HG03025 (cell line): ENCODE results near the gene CCNL2.
"Not testable (repeated sequence)": the region's sequence is repeated elsewhere in the genome, so short reads cannot be mapped to it uniquely, and the experiment has no call there.

Experiments
- ATAC-seq: cut with Tn5 transposase; IDR thresholded peaks from one replicate; pipeline ENCODE4 v1.9.1; 2021; ENCODE audit warnings: mild to moderate bottlenecking, moderate library complexity; ENCODE audit not compliant: unreplicated experiment, low FRiP score

The CCNL2 gene

DNA sequence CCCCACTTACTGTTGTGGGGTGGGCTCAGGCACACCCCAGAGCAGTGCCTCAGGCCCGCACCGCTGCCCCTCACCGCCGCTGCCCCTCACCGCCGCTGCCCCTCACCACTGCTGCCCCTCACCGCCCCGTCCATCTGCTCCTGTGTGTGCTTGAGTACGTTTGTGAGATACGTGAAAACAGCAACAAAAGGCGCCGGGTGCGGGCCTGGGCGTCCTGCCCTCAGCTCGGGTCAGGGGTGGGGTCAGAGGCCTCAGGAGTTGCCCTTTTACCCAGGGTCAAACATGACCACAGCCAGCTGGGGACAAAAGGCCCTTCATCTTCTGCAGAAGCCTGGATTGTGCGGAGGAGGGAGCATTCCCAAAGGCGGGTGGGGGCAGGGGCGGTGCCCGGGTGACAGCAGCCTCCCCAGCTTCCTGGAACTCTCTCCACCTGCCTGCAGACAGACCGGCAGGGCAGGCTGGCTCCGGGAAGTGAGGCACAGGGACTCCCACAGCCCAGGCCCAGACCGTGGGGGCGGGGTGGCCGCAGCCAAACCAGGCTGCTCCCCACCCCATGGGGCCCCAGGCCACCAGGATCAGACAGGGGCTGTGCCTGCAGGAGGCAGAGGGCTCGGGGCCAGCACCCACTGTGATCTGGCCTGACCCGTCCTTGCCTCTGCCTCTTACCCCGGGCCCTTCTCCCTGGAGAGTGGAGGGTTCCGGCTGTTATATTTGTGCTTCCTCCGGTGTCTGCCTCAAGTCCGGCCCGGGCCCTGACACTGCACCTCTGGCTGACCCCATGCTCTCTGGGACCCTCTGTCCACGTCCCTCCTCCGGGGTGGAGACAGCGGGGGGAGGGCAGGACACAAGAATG is 34.0 kb upstream of the CCNL2 start:
- no peak for ATAC-seq

DNA sequence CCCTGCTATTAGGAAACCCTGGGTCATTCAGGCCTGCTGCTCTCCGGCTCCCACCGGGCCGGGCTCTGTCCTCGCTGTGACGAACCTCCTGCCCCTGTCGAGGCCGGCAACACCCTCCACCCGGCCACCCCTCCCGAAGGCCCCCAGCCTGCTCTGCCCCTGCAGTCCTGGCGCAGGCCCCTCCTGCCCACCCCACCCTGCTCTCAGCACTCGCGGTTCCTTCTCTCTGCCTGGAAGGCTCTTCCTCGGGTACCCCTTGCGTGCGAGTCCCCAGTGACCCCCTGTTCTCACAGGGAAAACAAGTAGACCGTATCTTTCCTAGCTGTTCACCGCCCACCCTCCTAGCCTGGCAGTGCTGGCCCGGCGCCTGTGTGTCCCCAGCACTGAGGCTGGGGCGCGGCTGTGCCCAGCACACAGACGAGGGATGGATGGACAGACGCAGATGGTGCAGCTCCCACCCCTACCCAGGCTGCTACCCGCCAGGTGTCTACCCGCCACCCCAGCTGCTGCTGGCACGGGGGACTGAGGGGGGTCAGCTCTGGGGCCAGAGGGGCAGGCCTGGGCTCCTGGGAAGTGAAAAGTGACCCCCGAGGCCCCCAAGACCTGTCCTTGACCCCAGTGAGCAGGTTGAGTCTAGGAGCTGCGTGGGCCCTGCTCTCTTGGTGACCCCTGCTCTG is 33.3 kb upstream of the CCNL2 start:
- no peak for ATAC-seq

DNA sequence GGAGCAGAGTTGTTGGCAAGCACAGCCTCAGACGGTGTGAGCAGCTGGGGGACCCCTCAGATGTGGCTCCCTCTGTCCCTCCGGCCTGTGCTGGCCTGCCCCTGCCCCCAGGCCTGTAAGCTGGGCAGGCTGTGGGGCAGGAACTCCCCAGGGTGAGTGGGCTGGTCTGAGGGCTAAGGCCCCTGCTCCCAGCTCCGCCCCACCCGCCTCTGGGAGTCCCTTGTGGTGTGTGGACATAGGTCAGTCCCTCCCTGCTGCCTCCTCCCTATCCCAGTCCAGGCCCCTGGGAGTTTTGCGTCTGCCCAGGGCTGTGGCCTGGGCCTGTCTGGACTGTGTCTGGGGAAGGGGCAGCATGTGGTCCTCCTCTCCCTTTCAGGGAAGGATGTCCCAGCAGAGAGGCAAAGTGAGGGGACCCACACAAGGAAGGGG is 32.7 kb upstream of the CCNL2 start:
- ATAC-seq, result no peak

DNA sequence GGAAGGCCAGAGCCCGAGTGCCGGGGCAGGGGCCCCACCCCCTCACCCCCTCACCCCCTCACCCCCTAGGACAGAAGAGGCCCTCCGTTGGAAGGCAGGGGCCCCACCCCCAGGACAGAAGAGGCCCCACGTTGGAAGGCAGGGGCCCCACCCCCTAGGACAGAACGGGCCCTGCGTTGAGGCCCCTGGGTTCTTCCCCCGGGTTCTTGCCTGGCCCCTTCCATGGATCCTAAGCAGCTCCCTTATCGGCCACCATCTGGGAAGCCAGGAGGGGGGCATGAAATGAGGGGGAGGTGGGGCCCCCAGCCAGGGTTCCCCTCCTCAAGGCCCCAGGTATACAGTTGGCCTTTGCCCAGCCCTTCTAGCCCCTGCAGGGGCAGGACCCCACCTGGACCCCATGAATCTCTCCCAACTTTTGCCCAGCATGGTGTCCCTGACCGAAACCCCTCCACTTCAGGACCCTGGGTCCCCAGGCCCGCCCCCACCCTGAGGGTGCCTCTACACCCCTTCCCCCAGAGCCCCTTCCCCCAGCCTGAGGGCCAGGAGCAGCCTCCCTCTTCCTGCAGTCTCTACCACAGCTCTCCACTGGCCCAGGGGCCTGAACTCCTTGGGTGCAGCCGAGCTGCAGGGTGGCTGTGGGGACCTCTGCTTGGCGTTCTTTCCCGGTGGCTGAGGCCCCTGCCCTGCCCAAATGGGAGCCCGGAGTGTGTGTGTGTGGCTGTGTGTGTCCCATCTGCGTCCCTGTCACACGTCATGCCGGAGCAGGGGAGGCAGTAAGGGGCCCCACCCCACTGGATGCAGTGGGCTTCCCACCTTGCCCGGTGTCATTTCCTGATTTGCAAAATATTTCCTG is 32.1 kb upstream of the CCNL2 start:
- ATAC-seq, result no peak

DNA sequence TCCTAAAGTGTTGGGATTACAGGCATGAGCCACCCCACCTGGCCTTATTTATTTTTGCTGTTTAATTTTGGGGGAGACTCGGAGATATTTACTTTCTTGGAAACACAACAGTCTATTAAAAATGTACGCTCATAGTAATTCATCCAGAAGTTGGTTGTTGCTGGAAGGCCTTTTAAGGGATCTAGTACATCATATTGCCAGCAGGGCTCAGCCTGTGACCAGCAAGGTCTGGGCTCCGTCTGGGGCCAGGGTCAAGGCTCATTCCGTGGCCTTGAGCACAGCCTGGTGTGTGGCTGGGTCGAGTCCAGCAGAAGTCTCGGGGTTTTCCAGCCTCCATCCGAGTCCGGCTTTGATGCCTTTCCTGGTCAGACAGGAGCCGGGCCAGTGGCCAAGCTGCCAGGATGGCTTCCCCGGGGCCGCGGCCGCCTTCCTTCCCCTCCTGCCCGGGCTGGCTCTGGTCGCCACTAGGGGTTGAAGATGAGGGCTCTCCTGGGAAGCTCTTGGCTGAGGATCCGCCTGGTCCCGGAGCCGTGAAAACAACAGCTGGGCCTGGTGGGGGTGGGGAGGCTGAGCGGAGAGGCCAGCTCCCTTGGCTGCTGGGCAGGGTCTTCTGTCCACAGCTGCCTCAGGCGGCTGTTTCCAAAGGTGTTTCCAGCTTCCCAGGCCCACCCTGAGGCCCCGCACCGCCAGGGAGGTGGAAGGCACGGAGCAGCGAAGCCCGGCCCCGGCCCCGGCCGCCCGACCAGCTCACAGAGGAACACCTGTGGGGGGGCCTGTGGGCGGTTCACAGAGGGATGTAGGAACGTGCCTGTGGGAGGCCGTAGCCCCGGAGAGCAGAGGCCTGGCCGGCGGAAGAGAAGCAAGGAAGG is 31.2 kb upstream of the CCNL2 start:
- no peak for ATAC-seq

DNA sequence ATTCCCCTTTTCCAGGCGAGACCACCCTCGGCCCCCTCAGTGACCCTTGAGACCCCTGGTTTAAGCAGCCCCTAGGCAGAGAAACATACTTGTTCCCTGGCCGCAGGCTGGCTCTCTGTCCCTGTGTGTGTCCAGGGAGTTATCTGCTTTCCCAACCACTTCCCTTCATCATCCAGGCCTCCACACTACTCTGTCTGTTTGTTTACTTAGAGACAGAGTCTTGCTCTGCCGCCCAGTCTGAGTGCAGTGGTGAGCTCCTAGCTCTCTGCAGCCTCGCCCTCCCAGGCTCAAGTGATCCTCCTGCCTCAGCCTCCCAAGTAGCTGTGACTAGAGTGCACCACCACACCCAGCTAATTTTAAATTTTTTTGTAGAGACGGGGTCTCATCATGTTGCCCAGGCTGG is 30.5 kb upstream of the CCNL2 start:
- ATAC-seq, result no peak

DNA sequence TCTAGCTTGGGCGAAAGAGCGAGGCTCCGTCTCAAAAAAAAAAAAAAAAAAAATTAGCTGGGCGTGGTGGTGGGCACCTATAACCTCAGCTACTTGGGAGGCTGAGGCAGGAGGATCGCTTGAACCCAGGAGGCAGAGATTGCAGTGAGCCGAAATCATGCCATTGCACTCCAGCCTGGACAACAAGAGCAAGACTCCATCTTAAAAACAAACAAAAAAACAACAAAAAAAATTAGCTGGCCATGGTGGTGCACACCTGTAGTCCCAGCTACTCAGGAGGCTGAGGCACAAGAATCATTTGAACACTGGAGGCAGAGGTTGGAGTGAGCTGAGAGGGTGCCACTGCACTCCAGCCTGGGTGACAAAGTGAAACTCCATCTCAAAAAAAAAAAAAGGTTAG is 29.8 kb upstream of the CCNL2 start:
- not testable (repeated sequence) for ATAC-seq

DNA sequence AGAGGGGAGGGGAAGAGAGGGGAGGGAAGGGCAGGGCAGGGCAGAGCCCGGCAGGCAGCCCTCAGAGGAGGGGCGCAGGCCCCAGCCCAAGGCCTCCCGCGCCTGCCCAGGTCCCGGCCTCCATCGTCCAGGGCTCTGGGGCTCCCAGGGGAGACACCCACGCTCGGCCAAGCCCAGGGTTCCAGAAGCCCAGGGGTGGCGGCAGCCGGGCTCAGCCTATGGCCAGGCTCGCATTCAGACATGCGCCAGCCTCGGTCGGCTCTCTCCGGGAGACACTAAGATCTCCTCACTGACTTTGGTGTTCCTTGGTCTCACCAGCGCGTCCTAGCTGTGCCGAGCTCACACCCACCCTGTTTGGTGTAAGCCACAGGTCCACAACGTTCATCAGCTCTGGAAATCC is 29.0 kb upstream of the CCNL2 start:
- no peak for ATAC-seq

DNA sequence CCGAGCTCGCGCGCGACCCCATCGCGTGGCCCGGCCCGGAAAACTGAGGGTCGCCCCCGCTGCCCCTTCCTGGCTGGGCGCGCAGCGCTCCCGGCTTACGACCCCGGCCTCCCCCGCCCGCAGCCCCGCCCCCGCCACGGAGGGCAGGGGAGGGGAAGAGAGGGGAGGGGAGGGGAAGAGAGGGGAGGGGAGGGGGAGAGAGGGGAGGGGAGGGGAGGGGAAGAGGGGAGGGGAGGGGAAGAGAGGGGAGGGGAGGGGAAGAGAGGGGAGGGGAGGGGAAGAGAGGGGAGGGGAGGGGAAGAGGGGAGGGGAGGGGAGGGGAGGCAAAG is 28.6 kb upstream of the CCNL2 start:
- ATAC-seq, result no peak

DNA sequence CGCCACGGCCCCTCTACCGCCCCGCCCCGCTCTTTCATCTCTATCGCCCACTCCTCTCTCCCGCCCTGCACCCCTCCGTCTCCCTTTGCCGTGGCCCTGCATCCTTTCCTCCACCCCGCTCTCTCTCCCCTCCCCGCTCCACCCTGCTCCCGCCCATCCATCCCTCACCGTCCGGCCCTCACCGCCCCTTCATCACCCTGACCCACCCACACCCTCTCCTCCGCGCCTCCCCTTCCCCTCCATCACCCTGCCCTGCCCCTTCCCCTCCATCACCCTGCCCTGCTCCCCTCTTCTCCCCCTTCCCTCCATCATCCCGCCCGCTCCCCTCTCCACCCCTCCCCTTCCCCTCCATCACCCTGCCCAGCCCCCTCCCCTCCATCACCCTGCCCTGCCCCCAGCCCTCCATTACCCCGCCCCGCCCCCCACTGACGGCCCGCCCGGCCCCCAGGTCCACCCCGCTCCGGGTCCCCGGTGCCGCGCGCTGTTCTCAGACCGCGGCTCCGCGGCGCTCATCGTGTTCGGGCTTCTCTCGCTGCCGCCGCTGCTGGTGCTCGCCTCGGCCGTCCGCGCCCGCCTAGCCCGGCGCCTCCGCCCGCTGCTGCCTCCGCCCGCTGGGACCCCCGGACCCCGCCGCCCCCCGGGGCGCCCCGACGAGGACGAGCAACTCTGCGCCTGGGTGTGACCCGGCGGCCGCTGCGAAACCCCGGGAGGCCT is 28.1 kb upstream of the CCNL2 start:
- no peak for ATAC-seq

DNA sequence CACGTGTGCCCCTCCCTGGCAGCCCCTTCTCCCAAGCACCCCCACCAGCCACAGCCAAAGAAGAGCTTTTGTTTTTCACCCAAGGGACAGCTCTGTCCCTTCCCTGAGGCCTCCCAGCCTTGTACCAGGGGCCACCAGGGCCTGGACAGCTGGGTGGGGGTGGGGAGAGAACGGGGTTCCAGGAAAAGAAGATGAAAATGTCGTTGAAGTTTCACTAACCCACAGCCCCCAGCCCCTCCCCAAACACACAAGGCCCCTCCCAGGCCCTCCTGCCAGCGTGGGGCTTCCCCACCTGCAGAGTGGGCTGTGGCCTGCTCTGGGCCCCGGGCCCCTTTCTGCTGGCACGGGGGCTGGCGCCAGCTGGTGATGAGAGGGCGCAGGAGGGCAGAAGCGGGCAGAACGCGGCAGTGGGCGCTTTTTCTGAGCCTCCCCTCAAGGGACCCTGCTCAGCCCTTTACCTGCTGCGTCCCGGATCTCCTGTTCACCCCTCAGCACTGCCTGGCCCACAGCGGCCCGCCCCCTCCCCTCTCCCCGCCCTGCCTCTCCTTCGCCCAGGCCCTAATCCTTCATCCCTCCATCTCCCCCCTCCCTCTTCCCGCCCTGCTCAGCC is 27.5 kb upstream of the CCNL2 start:
- ATAC-seq, result no peak

DNA sequence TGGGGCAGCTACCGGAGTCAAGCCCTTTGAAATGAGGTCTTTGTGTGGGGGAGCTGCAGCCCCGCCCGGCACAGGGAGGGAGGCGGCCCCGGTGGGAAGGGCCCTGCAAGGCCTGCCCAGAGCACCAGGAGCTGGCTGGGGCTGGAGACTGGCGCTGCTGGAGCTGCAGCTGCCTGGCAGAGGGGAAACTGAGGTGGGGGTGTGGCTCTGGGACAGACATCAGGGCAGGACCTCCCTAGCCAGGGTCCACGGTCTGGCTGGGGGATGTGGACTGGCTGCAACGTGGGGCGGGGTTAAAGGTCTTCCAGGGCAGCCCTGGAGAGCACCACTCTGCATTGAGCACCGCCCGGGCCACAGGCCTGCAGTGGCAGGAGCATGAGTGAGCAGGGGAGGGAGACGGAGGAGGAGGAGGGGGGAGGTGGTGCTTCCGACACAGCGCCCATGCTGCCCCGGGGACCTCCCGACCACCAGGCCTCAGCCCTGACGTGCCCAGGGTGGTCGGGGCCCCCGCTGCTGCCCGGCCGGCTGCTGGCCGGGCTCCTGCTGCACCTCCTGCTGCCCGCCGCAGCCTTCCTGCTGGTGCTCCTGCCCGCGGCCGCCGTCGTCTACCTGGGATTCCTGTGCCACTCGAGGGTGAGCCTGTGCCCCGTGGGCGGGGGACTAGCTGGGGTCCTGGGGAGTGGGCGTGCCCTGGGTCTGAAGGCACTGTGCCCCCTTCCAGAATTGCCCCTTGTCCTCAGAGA is 26.8 kb upstream of the CCNL2 start:
- ATAC-seq, result no peak

DNA sequence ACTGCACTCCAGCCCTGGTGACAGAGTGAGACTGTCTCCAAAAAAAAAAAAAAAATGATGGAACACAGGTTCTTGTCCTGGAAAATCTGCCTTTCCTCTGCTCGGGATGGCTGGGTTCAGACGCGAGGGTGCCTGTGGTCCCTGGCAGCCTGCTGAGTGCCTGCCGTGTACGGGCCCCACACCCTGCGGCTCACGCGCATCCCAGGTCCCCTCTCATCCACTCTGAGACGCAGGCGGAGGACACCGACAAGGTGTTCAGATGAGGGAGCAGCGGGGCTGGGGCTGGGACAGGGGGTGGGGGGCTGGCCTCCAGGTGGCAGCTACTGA is 26.3 kb upstream of the CCNL2 start:
- no peak for ATAC-seq

DNA sequence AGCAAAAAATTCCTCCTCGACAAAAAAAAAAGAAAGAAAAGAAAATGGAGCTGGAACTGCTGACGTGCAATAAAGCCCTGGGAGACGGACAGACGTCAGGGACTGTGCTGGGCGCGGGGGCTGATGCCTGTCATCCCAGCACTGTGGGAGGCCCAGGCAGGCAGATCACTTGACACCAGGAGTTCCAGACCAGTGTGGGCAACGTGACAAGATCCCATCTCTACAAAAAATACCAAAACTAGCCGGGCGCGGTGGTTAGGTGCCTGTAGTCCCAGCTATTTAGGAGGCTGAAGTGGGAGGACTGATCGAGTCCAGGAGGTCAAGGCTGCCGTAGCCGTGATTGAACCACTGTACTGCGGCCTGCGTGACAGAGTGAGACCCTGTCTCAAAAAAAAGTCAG is 25.6 kb upstream of the CCNL2 start:
- no peak for ATAC-seq

DNA sequence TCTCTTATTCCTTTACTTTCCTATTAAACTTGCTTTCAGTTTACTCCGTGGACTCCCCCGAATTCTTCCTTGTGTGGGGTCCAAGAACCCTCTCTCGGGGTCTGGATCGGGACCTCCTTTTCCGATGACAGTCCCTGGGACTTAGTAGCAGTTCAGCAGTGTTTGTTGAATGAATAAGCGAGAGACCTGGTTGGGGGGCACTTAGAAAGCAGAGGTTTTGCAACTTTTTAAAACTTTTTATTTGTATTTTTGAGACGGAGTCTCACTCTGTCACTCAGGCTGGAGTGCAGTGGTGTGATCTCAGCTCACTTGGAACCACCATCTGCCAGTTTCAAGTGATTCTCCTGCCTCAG is 24.1 kb upstream of the CCNL2 start:
- ATAC-seq, result no peak

DNA sequence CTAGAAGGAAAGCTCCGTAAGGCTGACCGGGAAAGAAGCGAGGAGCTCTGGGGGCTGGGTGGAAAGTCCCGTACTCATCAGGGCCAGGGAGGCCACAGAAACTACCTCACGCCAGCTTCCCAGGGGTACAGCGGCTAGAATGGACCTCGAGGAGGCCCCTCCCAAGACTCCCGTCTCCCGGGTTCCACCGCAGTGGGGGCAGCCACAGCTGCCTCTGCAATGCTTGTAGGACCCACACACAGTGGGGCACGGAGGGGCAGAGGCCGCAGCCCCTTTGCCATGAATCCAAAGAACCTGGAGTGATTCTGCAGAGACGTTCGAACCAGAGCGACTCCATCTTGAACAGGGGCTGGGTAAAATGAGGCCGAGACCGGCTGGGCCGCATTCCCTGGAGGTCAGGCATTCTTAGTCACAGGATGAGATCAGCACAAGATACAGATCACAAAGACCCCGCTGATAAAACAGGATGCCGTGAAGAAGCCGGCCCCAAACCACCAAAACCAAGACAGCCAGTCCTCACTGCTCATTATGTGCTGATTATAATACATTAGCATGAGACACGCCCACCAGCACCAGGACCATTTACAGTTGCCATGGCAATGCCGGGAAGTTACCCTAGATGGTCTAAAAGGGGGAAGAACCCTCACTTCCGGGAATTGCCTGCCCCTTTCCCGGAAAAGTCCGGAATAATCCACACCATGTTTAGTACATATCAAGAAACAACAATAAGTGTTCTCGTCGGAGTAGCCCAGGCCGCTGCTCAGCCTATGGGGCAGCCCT is 23.5 kb upstream of the CCNL2 start:
- ATAC-seq, result no peak

DNA sequence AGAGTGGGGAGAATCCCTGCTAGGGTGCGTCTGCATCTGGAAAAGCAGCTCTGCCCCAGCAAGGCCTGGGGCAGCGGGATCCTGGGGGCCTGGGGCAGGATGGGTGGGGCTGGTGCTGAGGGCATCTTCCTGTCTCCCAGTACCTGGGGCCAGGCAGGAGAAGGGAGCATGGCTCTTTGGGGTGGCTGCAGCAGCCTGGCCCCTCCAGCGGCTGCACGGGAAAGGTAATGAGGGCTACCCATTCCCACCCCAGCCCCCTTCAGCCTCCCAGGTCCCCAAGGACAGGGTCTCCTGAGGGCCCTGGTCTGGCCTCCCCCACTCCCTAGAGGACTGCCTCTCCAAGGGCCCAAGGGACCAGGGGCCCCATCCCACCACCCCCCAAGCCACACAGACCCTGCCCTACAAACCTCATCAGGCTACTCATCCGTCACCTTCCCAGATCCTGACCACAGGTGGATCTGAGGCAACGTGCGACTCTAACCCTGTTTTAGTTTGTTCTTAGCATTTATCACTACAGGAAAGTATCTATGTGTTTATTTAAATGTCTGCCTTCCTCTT is 22.9 kb upstream of the CCNL2 start:
- no peak for ATAC-seq
